Common myeloid progenitor, CD34-positive (primary cell): Measurements from ENCODE around the gene JTB.
A peak's percentile ranks its signal among the peaks of the same experiment; 100 is the strongest.

Experiments
- CTCF ChIA-PET: fragments of 350-600 bp; sonication (Branson Sonifier 250); formaldehyde crosslinking; loops from one replicate; lab custom pipeline; 2021; ENCODE audit warnings: antibody characterized with exemption; lab: Charles Lee
- POLR2A ChIA-PET: fragments of 350-600 bp; sonication (Branson Sonifier 250); formaldehyde crosslinking; loops from one replicate; lab custom pipeline; 2021; ENCODE audit warnings: antibody characterized with exemption; lab: Charles Lee
- DNase-seq, 3 donors: peaks; one replicate each; pipeline versions ENCODE4 v3.0.0 to v3.0.0-alpha.2; 2013
- H3K27ac ChIP-seq, 2 experiments: 1 replicate in 1 of 2; 2 replicates in 1 of 2; pipeline ENCODE4 v1.7.0; 2013; ENCODE audit warnings: inconsistent platforms in 2 of 2, low read length in 2 of 2, mild to moderate bottlenecking in 2 of 2, low read depth in 1 of 2, moderate library complexity in 1 of 2; ENCODE audit not compliant: severe bottlenecking in 2 of 2, insufficient read depth in 1 of 2, poor library complexity in 1 of 2
- H3K27me3 ChIP-seq, 5 experiments: replicated peaks in 2 of 5; 1 replicate in 3 of 5; 2 replicates in 2 of 5; pipeline versions ENCODE4 v1.6.1 to v1.7.0; 2013; ENCODE audit warnings: low read length in 4 of 5, mild to moderate bottlenecking in 2 of 5, moderate library complexity in 2 of 5, inconsistent platforms in 1 of 5; ENCODE audit not compliant: insufficient read depth in 5 of 5, control insufficient read depth in 4 of 5
- H3K36me3 ChIP-seq, 4 experiments: 1 replicate in 2 of 4; 2 replicates in 2 of 4; pipeline versions ENCODE4 v1.6.1 to v1.7.0; 2013; ENCODE audit warnings: low read length in 3 of 4, control low read depth in 1 of 4, mild to moderate bottlenecking in 1 of 4; ENCODE audit not compliant: control insufficient read depth in 4 of 4, insufficient read depth in 4 of 4
- H3K4me1 ChIP-seq, 4 experiments: 1 replicate in 3 of 4; 2 replicates in 1 of 4; pipeline versions ENCODE4 v1.6.1 to v1.7.1; 2013; ENCODE audit warnings: low read length in 3 of 4, mild to moderate bottlenecking in 3 of 4, control low read depth in 1 of 4, inconsistent platforms in 1 of 4, moderate library complexity in 1 of 4; ENCODE audit not compliant: control insufficient read depth in 4 of 4, insufficient read depth in 4 of 4; ENCODE audit errors: control extremely low read depth in 1 of 4
- H3K4me3 ChIP-seq, 7 experiments: 1 replicate in 4 of 7; 2 replicates in 3 of 7; pipeline versions ENCODE4 v1.5.1 to v1.7.0; 2013; ENCODE audit warnings: mild to moderate bottlenecking in 7 of 7, low read length in 6 of 7, moderate library complexity in 6 of 7, inconsistent platforms in 2 of 7, low read depth in 2 of 7, control low read depth in 1 of 7; ENCODE audit not compliant: insufficient read depth in 4 of 7, control insufficient read depth in 1 of 7; ENCODE audit errors: extremely low read depth in 1 of 7
- H3K9me3 ChIP-seq, 5 experiments: 1 replicate in 4 of 5; 2 replicates in 1 of 5; pipeline versions ENCODE4 v1.6.1 to v1.7.1; 2013; ENCODE audit warnings: low read length in 4 of 5, mild to moderate bottlenecking in 2 of 5, inconsistent platforms in 1 of 5, low read depth in 1 of 5, moderate library complexity in 1 of 5; ENCODE audit not compliant: control insufficient read depth in 4 of 5, insufficient read depth in 2 of 5; ENCODE audit errors: control extremely low read depth in 1 of 5
- WGBS: methylation state at CpG from one replicate; pipeline ENCODE4 v1.1.5; 2013; ENCODE audit not compliant: insufficient coverage; 5-methylcytosine and 5-hydroxymethylcytosine counted together

Gene JTB

DNA sequence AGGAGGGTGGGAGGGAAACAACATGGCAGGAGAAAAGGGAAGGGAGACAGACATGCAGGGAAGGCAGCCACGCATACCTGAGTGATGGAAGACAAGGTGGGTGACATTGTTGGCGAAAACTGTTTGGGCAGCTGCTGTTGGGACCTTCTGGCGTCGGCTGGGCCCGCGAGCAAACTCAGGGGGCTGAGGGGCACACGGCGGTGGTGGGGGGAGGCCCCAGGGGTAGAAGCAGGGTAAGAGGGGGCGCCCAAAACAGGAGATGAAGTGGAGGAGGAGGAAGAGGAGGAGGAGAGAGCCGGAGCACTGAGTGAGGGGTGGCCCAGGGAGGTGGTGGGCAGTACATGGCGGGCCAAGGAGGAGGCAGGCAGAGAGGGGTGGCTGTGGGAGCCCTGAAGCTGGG lies 26.3 kb downstream of the JTB start:
- H3K36me3 ChIP-seq, result peaks cover 14 to 75% (median 58%) of the 10 kb centered on the region in 4 experiments
- no peak overlapping the region for H3K27ac ChIP-seq
- peaks cover 0 to 19% (median 18%) of the 10 kb centered on the region in 4 experiments for H3K4me1 ChIP-seq
- H3K9me3 ChIP-seq, result no peaks in the 10 kb centered on the region
- WGBS, result 98% methylated on average over 11 of the region's 11 CpGs
- H3K4me3 ChIP-seq, result no peak overlapping the region
- DNase-seq, result no peak
- H3K27me3 ChIP-seq, result no peaks in the 10 kb centered on the region
- ChIA-PET POLR2A (no interaction called here), CTCF (interaction anchor here (1.0 to 1.5 kb wide), 2 partner anchors 27 to 125 kb away, joined by 3 read pairs; no protein-coding TSS in a partner anchor)

GRCh38 chr1:153946622-153947241 lies 30.7 kb downstream of the JTB start, which contains the start of gene DENND4B:
TSS of gene DENND4B (minus strand) at chr1:153946718. CDS start at chr1:153944374, 2,344 bp downstream.
- no peaks in the 10 kb centered on the region for H3K9me3 ChIP-seq
- WGBS, result 20% methylated on average over 15 of the region's 28 CpGs
- ChIA-PET CTCF (interaction anchor here (0.9 to 5.1 kb wide), 13 partner anchors 9 to 150 kb away, joined by 3 to 52 read pairs (median 8); partner anchors contain the start of genes CREB3L4, CRTC2, GATAD2B and JTB), POLR2A (interaction anchor here (0.6 to 3.8 kb wide), 11 partner anchors 11 to 275 kb away, joined by 3 to 26 read pairs (median 5); partner anchors contain the start of genes CREB3L4, CRTC2, GATAD2B and JTB)
- H3K4me1 ChIP-seq, result peaks cover 4 to 33% (median 30%) of the 10 kb centered on the region in 4 experiments
- DNase-seq, result peak; percentile 77 to 88 (median 87)
- no peaks in the 10 kb centered on the region for H3K27me3 ChIP-seq
- H3K4me3 ChIP-seq, result peak within 1 kb of the TSS; percentile 71 to 92 (median 83)
- H3K36me3 ChIP-seq, result peaks cover 10 to 66% (median 50%) of the 10 kb centered on the region in 4 experiments
- peak within 1 kb of the TSS; percentile 83 to 91 for H3K27ac ChIP-seq

DNA sequence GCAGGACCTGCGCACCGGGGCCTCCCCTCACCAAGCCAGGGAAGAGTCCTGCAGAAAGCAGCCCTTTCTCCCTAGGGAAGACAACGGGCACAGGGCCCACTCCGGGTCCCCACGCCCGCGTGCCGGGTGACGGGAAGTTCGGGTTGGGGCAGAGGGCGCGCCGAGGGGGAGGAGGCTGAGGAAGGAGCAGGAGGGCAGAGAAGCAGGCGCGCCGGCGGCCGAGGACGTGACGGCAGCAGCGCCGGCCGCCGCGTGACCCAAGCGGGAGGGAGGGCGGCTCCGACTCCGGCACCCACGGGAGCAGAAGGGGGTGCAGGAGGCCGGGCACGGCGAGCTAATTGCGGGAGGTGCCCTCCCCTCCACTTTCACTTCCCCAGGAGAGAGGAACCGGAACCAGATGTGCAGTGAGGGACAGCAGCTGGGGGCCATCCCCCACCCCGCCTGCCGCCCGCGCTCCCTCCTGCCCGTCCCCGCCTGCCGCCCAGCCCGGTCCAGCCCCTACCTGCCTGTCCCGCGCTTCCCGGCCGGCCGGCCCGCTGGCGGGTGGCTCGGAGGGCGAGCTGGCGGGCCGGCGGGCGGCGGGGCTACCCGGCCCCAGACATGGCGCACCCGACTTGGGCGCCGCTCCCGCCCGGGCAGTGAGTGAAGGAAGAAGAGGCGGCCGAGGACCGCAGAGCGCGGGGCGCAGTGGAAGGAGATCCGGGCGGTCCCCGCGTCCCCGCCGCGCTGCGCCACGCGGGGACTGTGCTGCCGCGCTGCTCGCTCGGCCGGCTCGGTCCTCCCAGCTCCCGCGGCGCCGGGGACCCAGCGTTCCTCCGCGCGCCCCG lies 31.5 kb downstream of the JTB start:
- POLR2A ChIA-PET, result interaction anchor here (0.6 to 3.8 kb wide), 12 partner anchors 12 to 124 kb away, joined by 3 to 26 read pairs (median 5); partner anchors contain the start of genes CREB3L4, CRTC2, GATAD2B and JTB
- WGBS, result 0% methylated on average over 68 of the region's 95 CpGs

DNA sequence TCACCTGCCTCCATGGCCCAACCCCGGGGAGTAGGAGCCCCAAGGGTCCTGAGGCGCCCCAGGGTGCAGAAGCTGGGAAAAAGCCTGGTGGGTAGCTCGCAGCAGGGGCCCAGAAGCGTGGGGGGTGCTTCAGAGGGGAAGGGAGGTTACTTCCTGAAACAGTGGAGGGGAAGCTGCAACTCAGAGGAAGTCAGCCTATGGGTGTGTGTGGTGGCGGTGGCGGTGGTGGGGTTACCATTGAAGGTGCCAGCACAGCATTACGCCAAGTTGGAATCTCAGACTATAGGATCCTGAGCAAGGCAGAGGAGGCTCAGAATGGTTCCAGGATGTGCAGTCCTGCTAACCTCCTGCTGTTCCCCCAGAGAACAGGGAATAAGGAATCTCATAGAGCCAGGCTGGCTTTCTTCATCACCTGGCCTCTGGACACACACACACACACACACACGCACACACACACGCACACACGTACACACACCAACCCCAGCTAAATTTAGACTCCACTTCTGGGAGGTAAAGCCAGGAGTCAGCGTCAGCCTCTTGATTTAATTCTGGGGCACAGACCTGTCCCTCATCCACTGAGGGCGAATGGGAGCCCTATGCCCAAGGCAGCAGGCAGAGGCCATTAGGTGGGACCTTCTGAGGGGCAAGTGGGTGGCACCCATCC lies 32.2 kb downstream of the JTB start:
- 0% methylated on average over 8 of the region's 12 CpGs for WGBS
- Histone ChIP-seq H3K27me3 (no peaks in the 10 kb centered on the region), H3K4me1 (peaks cover 4 to 33% (median 30%) of the 10 kb centered on the region in 4 experiments), H3K9me3 (no peaks in the 10 kb centered on the region), H3K36me3 (peaks cover 8 to 66% (median 53%) of the 10 kb centered on the region in 4 experiments), H3K4me3 (peak overlapping the region; percentile 71 to 92 (median 83)), H3K27ac (peak overlapping the region; percentile 83 to 91)
- CTCF ChIA-PET, result interaction anchor here (0.7 to 5.1 kb wide), 18 partner anchors 8 to 316 kb away, joined by 3 to 52 read pairs (median 6); partner anchors contain the start of genes CREB3L4, CRTC2, GATAD2B and SLC39A1
- POLR2A ChIA-PET, result interaction anchor here (0.6 to 3.8 kb wide), 14 partner anchors 12 to 1295 kb away, joined by 3 to 26 read pairs (median 4); partner anchors contain the start of genes CREB3L4, CRTC2, GATAD2B and JTB
- DNase-seq, result peak; percentile 82 to 96 (median 93)

More for the DNA sequence above, 31.5 kb downstream of the JTB start:
- CTCF ChIA-PET, result interaction anchor here (0.9 to 5.1 kb wide), 14 partner anchors 9 to 154 kb away, joined by 3 to 52 read pairs (median 8); partner anchors contain the start of genes CREB3L4, CRTC2, GATAD2B and JTB
- Histone ChIP-seq H3K36me3 (peaks cover 8 to 66% (median 50%) of the 10 kb centered on the region in 4 experiments), H3K27me3 (no peaks in the 10 kb centered on the region), H3K27ac (peak overlapping the region; percentile 83 to 91), H3K4me3 (peak overlapping the region; percentile 71 to 92 (median 83)), H3K4me1 (peaks cover 4 to 33% (median 30%) of the 10 kb centered on the region in 4 experiments), H3K9me3 (no peaks in the 10 kb centered on the region)
- DNase-seq, result peak; percentile 89 to 97 (median 95)

- peak overlapping the region; percentile 83 to 91 for H3K27ac ChIP-seq
- no peak for DNase-seq
- 5% methylated on average over 2 of the region's 3 CpGs for WGBS
- CTCF ChIA-PET, result interaction anchor here (0.7 to 5.1 kb wide), 16 partner anchors 8 to 316 kb away, joined by 3 to 52 read pairs (median 5); partner anchors contain the start of genes CREB3L4, CRTC2 and GATAD2B
- H3K4me1 ChIP-seq, result peaks cover 4 to 33% (median 30%) of the 10 kb centered on the region in 4 experiments
- peaks cover 7 to 66% (median 53%) of the 10 kb centered on the region in 4 experiments for H3K36me3 ChIP-seq
- POLR2A ChIA-PET, result interaction anchor here (0.6 to 3.8 kb wide), 11 partner anchors 12 to 1295 kb away, joined by 3 to 26 read pairs (median 4); partner anchors contain the start of genes CREB3L4, GATAD2B, RAB13 and SLC39A1
- no peaks in the 10 kb centered on the region for H3K27me3 ChIP-seq
- H3K4me3 ChIP-seq, result peak overlapping the region; percentile 71 to 92 (median 83)
- no peaks in the 10 kb centered on the region for H3K9me3 ChIP-seq
Observed at GRCh38 chr1:153944827-153945117, 32.7 kb downstream of the JTB start.
